ENCODE data around the gene PCP4L1.

PCP4L1 gene

GRCh38 chr1:161324020-161324419 is 65.5 kb downstream of the PCP4L1 start:
- Histone ChIP-seq H3K4me3 (no peak overlapping the region), H3K27ac (no peak overlapping the region)
- TF ChIP-seq CTCF (IDR thresholded peaks at IDR 0.05): no peak
- DNase-seq (ENCODE audit: low spot score): no peak

- Histone ChIP-seq H3K4me3 (no peak overlapping the region), H3K27ac (no peak overlapping the region)
- DNase-seq (ENCODE audit: low spot score): no peak
- no peak for TF ChIP-seq CTCF (IDR thresholded peaks at IDR 0.05)
These were observed 71.8 kb downstream of the PCP4L1 start for GRCh38 chr1:161330346-161330745.

- no peak overlapping the region for H3K27ac ChIP-seq
- TF ChIP-seq CTCF (IDR thresholded peaks at IDR 0.05): no peak
- no peak for DNase-seq (ENCODE audit: low spot score)
- H3K4me3 ChIP-seq: no peak overlapping the region
These were observed 74.6 kb downstream of the PCP4L1 start for GRCh38 chr1:161333166-161333565.
